BE2C (cell line): ENCODE data around the gene DHDDS.

Experiments
- DNase-seq: peaks from one replicate; pipeline ENCODE4 v3.0.0-alpha.2; 2020
- H3K27me3 ChIP-seq: fragments of 250-450 bp; sonication (Bioruptor Pico); 2 replicates; pipeline ENCODE4 v1.5.1; 2020; ENCODE audit warnings: mild to moderate bottlenecking
- H3K36me3 ChIP-seq: fragments of 250-450 bp; sonication (Bioruptor Pico); 2 replicates; pipeline ENCODE4 v1.5.1; 2020; ENCODE audit warnings: mild to moderate bottlenecking
- H3K4me1 ChIP-seq: fragments of 250-450 bp; sonication (Bioruptor Pico); 2 replicates; pipeline ENCODE4 v1.5.1; 2020
- H3K4me3 ChIP-seq: 2 replicates; pipeline ENCODE4 v1.5.1; 2011; ENCODE audit warnings: low read depth, low read length
- H3K9me3 ChIP-seq: fragments of 250-450 bp; sonication (Bioruptor Pico); 2 replicates; pipeline ENCODE4 v1.5.1; 2020
- TF ChIP-seq, protein P1 (sequence below): IDR thresholded peaks from 2 replicates; pipeline ENCODE4 v1.5.1; 2012; ENCODE audit warnings: mild to moderate bottlenecking, low read depth, low read length

The DHDDS gene

DNA sequence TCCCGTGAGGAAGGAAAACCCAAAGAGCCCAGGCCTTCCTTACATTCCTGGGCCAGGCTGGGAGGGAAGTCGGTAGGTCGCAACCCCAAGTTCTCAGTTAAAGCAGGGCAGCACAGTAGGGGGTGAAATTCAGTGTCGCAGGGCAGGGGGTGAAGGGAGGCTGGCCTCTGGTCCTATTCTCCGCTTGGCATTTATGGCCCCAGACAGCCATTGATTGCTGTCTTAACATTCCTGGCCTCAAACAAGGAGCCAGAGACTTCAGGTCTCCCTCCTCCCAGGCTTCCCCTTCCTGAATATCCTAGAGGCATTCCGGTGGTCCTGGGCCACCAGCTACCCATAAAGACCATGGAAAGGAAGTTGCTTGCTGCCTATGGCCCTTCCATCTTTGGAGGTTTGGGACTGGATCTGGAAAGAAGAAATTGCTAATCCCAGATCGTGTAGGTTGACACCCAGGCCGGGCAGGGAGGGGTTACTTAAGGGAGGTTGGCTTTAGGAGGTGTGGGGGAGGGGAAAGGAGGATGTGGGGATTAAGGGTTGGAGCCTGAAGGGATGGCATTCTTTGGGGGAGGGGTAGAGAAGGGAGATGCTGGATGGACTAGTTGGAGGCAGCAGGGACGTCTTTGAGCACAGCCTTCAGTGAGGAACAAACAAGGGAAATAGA, 19.8 kb upstream of the DHDDS start:
- H3K36me3 ChIP-seq: no peaks in the 10 kb centered on the region
- H3K27me3 ChIP-seq: peaks cover 6% of the 10 kb centered on the region
- H3K4me1 ChIP-seq: no peaks in the 10 kb centered on the region
- TF ChIP-seq, protein P1, sequence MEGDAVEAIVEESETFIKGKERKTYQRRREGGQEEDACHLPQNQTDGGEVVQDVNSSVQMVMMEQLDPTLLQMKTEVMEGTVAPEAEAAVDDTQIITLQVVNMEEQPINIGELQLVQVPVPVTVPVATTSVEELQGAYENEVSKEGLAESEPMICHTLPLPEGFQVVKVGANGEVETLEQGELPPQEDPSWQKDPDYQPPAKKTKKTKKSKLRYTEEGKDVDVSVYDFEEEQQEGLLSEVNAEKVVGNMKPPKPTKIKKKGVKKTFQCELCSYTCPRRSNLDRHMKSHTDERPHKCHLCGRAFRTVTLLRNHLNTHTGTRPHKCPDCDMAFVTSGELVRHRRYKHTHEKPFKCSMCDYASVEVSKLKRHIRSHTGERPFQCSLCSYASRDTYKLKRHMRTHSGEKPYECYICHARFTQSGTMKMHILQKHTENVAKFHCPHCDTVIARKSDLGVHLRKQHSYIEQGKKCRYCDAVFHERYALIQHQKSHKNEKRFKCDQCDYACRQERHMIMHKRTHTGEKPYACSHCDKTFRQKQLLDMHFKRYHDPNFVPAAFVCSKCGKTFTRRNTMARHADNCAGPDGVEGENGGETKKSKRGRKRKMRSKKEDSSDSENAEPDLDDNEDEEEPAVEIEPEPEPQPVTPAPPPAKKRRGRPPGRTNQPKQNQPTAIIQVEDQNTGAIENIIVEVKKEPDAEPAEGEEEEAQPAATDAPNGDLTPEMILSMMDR: no peak
- no peaks in the 10 kb centered on the region for H3K9me3 ChIP-seq
- no peak overlapping the region for H3K4me3 ChIP-seq
- no peak for DNase-seq

DNA sequence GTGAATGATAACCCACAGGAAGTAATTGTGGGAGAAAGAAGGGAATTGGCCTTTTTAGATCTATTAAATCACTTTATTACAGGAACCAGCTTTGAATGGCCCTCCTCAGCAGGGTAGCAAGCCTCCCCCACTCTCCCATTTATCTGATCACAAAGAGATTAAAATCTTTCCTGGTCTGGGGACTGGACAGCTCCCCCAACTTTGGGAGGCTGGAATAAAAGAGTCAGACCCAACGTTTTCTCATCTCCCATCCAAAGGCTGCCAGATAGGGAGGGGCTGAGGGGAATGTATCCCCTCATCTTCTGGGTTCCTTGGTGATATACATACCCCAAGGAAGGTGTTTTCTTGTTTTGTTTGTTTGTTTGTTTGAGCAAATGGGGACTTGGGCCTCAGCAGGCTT, 19.1 kb upstream of the DHDDS start:
- H3K36me3 ChIP-seq: no peaks in the 10 kb centered on the region
- no peaks in the 10 kb centered on the region for H3K9me3 ChIP-seq
- H3K4me1 ChIP-seq: no peaks in the 10 kb centered on the region
- TF ChIP-seq, protein P1: no peak
- no peak for DNase-seq
- H3K27me3 ChIP-seq: peaks cover 6% of the 10 kb centered on the region
- H3K4me3 ChIP-seq: no peak overlapping the region

DNA sequence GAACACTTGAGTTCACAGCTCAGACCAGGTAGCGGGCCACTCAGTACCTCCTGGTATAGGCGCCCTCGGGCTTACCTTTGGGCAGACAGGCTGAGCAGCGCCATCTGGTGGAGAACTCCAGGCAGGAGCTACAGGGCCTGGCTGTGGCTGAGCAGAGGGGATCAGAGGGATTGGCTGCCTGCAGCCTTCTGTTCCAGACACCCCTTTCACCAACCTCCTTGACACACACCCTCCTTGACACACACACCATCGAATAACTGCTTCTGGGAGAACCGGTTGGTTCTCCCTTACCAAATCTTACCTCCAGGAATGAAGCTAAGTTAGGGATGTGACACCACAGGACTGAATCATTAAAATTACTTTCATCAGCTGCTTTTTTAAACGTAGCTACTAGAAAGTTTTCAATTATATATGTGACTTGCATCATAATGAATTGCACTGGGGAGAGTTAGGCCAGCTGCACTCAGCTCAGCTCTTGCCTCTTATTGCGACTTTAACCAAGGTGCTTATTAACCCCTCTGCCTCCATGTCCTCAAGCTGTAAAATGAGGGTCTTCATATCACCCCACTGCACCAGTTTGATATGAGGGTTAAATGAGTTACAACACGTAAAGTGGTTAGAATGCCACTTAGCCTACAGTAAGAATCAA, 14.9 kb upstream of the DHDDS start:
- DNase-seq: peak; percentile 76
- Histone ChIP-seq H3K4me1 (no peaks in the 10 kb centered on the region), H3K9me3 (no peaks in the 10 kb centered on the region), H3K4me3 (no peak overlapping the region), H3K27me3 (peaks cover 6% of the 10 kb centered on the region), H3K36me3 (no peaks in the 10 kb centered on the region)
- TF ChIP-seq, protein P1: peak; percentile 77

DNA sequence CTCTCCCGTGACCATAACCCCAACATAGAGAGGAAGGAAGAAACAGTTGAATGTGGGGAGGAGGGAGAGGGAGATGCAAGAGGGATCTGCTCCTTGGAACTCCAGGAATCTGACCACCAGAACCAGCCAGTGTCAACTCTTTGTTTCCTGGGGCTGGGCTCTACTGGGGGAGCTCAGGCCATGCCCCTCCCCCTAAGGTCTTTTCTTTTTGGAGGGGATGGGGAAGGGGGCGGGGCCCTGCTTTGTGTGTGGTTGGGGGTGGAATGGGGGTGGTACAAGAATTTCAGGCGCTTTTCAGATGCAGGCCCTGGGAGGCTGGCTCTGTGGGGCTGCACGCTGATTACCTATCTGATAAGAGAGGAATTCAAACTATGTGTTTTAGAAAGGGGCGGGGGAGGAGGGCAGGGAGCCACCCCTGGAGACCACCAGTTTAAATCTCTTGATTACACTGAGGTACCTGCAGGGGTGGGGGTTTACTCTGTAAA, 13.2 kb upstream of the DHDDS start:
- Histone ChIP-seq H3K9me3 (no peaks in the 10 kb centered on the region), H3K4me3 (no peak overlapping the region), H3K27me3 (peaks cover 6% of the 10 kb centered on the region), H3K36me3 (no peaks in the 10 kb centered on the region), H3K4me1 (no peaks in the 10 kb centered on the region)
- no peak for DNase-seq
- TF ChIP-seq, protein P1: no peak

- Histone ChIP-seq H3K36me3 (no peaks in the 10 kb centered on the region), H3K4me3 (no peak overlapping the region), H3K4me1 (no peaks in the 10 kb centered on the region), H3K9me3 (no peaks in the 10 kb centered on the region), H3K27me3 (peaks cover 5% of the 10 kb centered on the region)
- DNase-seq: no peak
- TF ChIP-seq, protein P1: no peak
Observed at GRCh38 chr1:26419494-26419893, 12.6 kb upstream of the DHDDS start.

DNA sequence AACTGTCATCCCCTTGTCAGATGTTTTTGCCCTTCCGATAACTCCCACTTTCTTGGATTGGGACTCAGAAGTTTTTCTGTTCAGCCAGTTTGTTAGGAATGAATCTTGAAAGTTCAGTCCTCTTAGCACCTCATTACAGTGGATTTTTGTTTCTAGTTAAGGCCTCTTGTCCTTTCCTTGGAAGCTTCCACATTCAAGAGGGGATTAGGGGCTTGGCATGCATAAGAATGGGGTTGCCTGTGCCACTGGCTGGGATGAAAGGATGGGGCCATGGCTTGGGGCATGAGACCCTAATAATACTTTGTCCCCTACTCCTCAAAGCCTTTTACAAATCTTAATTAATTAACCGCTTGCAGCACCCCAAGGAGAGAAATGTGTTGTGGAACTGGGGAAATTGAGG, 2.4 kb upstream of the DHDDS start:
- DNase-seq: no peak
- no peak overlapping the region for H3K4me3 ChIP-seq
- TF ChIP-seq, protein P1: no peak
- no peaks in the 10 kb centered on the region for H3K36me3 ChIP-seq
- H3K9me3 ChIP-seq: no peaks in the 10 kb centered on the region
- no peaks in the 10 kb centered on the region for H3K27me3 ChIP-seq
- no peaks in the 10 kb centered on the region for H3K4me1 ChIP-seq
